Stimulated activated CD4-positive, alpha-beta T cell treated with anti-CD3 and anti-CD28 coated beads, Interleukin-2, amount 100 ng/mL, for 48 hours (primary cell): ENCODE results near the gene PXMP4.

ENCODE experiments used
- DNase-seq, 2 donors: peaks; one replicate each; pipeline ENCODE4 v3.0.0-alpha.2; 2020

The PXMP4 gene

GRCh38 chr20:33653218-33653899, 66.8 kb downstream of the PXMP4 start:
- DNase-seq, result no peak
